ENCODE measurements around the gene OXGR1. TPM values are rescaled to one million over a fixed set of nuclear protein-coding genes. Genes with fewer than 3 reads are reported as not detected.

OXGR1 gene
- total and polyA plus RNA-seq, 2 of the 8 experiments (the other 6 are each of a cell fraction or from before 2014, with no cell fraction given), result 0.34 to 1.8 TPM

GRCh38 chr13:96946709-96947311, 47.5 kb downstream of the OXGR1 start (continued):
- TF ChIP-seq SP2 (IDR thresholded peaks at IDR 0.05; ENCODE audit: low read length), result no peak
